NCI-H1417 treated with DMSO at 0.1 percent for 48 hours (cell line): ENCODE measurements around the gene FES.
"Not testable (repeated sequence)": the region's sequence is repeated elsewhere in the genome, so short reads cannot be mapped to it uniquely, and the experiment has no call there.

Experiments
- DNase-seq: peaks from one replicate; lab custom pipeline; 2025; lab: John Stamatoyannopoulos, UW

FES gene

DNA sequence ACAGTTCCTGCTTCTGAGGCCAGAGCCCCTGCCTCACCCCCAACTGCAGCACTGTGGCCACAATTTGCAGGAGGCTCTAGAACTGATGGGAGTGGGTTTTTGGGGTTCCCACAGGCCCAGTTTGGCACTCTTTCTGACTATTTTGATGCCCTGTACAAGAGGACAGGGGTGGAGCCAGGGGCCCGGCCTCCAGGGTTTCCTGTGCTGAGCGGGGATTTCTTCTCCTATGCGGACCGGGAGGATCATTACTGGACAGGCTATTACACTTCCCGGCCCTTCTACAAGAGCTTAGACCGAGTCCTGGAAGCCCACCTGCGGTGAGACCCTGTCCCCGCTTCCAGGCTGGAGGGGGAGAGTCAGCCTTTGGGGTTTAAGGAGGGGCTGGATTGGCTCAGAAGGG is 25.7 kb downstream of the FES start:
- no peak for DNase-seq

DNA sequence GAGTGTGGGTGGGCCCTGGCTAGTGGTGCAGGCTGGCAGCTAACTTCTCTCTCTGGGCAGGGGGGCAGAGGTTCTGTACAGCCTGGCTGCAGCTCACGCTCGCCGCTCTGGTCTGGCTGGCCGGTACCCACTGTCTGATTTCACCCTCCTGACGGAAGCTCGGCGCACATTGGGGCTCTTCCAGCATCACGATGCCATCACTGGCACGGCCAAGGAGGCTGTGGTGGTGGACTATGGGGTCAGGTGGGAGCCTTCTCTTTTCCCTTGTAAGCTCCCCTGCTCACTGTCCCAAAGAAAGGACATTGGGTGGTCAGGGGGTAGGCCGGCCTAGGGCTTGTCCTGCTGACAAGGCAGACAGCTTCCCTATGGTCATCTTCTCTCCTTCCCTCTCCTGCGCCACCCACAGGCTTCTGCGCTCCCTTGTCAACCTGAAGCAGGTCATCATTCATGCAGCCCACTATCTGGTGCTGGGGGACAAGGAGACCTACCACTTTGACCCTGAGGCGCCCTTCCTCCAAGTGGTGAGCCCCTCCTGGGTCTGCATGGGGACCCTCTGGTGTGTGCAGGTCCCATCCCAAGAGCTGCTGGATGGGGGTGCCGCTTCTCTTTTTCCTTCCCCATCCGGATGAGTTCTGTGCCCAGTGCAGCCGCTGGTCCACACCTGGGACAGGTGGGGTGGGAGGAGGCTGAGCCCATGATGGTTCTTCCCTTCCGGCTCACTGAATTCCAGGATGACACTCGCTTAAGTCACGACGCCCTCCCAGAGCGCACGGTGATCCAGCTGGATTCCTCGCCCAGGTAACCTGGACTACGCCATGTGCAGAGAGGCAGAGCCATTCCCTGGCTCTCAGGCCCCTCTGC is 26.4 kb downstream of the FES start:
- no peak for DNase-seq

DNA sequence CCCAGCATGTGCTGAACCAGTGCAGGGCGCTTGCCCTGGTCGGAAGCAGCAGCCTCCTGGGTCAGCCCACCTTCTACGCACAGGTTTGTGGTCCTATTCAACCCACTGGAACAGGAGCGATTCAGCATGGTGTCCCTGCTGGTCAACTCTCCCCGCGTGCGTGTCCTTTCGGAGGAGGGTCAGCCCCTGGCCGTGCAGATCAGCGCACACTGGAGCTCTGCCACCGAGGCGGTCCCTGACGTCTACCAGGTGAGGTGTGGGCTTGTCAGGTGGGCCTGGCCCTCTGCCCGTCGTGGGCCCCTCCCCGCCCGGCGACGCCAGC is 27.0 kb downstream of the FES start:
- DNase-seq, result no peak

DNA sequence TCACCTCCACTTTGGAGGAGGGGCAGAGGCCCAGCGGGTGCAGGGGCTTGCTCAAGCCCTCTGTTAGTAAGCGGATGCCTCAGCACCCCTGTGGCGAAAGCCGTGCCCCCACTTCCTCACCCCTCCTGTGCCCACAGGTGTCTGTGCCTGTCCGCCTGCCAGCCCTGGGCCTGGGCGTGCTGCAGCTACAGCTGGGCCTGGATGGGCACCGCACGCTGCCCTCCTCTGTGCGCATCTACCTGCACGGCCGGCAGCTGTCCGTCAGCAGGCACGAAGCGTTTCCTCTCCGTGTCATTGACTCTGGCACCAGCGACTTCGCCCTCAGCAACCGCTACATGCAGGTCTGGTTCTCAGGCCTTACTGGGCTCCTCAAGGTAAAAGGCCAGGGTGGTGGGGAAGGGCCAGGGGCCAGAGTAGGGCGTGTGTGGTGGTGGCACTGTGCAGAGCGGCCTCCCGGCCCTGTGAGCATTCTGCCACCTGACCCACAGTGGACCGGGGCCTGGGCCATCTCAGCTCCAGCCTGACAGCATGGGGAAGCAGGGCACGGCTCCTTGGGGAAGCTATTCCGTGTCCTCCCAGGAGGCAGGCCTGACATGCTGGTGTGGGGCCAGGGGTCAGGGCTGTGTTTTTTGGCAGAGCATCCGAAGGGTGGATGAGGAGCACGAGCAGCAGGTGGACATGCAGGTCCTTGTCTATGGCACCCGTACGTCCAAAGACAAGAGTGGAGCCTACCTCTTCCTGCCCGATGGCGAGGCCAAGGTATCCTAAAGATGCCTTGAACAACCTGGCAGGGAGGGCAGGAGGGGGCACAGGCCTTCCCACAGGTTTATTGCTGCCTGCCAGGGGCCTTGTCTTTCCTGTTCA is 27.8 kb downstream of the FES start:
- no peak for DNase-seq

DNA sequence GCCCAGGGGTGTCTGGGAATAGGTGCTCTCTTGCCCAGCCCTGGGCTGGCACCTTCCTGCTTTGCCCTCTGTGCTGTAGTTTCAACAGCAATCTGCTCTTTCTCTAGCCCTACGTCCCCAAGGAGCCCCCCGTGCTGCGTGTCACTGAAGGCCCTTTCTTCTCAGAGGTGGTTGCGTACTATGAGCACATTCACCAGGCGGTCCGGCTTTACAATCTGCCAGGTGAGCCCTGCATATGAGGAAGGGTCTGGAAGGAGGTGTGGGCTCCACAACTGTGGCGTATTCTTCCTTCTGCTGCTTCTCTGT is 28.4 kb downstream of the FES start:
- no peak for DNase-seq

DNA sequence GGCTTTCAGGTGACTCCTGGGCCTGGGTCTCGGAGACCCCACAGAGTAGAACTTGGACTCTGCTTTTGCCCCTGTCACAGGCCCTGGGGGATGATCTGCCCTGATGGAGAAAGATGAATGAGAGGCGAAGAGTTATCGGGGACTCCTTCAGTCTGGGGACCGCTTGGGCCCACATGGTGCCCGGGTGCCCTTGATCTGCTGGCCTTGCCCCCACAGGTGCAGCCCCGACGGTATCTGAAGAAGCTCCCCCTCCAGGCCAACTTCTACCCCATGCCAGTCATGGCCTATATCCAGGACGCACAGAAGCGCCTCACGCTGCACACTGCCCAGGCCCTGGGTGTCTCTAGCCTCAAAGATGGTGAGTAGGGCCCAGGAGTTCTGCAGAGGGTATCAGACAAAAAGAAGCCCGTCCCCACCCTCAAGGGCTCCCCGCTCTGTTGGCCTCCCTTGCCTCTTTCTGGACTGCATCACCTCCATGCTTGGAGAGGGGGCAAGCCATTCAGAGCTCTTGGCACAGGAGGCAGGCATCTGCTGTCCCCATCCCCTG is 29.2 kb downstream of the FES start:
- no peak for DNase-seq

DNA sequence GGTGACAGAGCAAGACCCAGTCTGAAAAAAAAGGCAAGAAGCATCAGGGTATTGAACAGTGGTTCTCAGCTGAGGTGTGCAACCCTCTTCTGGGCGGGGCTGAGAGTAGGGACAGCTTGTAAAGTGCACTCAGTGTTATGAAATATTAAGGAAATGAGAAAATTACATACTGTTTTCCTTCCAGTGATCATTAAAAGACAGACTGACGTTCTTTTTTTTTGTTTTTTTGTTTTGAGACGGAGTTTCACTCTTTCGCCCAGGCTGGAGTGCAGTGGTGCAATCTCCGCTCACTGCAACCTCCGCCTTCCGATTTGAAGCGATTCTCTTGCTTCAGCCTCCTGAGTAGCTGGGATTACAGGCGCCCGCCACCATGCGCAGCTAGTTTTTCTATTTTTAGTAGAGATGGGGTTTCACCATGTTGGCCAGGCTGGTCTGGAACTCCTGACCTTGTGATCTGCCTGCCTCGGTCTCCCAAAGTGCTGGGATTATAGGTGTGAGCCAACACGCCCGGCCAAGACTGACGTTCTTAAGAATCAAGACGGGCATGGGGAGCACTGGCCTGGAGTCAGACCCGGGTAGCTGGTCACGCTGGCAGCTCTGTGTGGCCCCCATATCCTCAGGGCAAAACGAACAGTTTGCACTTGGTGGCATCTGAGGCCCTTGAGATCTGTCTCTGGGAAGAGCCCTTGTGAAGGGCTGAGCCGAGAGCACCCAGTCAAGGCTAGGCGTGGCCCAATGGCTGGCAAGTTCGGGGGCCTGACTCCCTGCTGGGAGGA is 30.2 kb downstream of the FES start:
- DNase-seq, result no peak

DNA sequence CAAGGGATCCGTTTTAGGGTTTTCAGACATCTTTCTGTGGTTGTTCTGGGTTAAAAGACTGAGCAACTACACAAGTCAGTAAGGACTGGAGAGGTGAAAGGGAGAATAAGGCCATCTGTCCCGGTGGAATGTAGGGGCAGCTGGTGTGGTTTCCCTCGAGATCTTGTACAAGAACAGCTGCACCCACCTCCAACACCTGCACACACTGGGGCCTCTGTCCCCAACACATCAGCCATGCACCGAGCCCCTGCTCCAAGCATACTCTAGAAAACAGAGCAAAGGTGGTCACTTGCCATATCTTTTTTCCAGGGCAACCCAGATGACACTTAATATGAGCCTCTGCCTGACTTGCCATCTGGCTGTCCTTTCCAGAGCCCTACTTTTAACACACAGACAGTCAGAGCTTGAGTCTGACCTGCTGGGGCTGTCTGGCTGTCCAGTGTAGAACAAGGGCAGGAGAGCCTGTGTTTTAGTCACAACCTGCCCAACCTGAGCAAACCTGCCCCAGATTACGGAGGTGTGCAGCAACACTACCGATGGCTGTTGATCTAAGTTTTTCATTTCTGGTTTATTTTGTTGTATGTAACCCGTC is 31.0 kb downstream of the FES start:
- no peak for DNase-seq

DNA sequence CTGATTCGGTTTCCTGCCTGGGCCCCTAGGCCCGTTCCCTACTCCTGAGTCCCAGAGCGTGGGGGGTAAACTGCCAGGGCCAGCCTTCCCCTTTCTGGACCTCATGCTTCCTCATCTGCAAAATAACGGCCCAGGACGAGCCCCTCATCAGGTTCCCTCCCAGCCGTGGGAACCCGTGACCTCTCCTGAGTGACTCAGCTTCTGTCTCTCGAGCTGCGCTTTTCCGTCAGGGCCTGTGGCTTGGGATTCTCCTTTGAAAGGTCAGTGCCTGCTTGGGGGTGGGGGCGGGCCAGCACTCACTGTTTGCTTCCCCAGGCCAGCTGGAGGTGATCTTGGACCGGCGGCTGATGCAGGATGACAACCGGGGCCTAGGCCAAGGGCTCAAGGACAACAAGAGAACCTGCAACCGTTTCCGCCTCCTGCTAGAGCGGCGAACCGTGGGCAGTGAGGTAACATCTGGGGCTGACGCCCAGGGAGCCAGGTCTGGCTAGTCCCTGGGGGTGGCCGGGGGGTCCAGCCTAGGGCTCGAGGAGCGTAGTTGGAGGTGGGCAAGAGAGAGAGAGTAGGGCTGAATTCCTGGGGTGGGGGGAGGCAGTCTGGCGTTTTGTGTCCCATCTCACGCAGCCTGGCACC is 31.6 kb downstream of the FES start:
- DNase-seq, result no peak

DNA sequence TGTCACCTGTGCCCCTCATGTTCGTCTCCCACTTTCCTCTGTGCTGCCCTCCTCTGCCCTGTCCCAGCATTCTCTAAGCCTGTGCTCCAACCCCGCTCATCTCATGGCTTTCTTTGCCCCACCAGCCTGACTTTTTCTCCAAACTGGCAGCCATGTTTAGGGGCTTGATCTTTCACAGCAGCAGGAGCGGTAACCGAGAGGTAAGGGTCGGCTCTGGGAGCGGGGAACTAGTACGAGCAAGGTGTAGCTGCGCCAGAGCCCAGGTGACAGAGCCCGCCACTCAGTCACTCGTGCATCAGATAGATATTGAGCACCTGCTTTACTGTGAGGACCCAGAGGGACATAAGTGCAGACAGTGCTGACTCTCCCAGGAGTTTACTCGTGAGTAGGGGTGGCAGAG is 32.2 kb downstream of the FES start:
- no peak for DNase-seq

DNA sequence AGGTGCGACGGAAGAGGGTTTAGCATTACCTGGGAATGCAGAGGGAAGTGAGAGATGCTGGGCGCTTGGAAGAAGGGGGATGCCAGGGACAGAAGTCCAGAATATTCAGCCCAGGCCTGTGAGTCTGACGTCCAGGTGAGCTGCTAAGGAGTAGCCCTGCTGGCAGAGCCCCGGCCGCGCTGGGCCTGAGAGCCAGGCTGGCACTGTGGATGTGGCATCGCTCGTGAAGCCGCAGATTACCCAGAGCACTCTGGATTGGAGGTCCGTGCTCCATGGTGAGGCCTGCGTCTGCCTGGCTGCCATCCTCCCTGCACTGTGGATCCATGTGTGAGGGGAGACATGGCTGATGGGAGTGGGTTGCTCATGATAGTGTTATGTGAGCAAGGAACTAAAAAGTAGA is 33.3 kb downstream of the FES start:
- no peak for DNase-seq

DNA sequence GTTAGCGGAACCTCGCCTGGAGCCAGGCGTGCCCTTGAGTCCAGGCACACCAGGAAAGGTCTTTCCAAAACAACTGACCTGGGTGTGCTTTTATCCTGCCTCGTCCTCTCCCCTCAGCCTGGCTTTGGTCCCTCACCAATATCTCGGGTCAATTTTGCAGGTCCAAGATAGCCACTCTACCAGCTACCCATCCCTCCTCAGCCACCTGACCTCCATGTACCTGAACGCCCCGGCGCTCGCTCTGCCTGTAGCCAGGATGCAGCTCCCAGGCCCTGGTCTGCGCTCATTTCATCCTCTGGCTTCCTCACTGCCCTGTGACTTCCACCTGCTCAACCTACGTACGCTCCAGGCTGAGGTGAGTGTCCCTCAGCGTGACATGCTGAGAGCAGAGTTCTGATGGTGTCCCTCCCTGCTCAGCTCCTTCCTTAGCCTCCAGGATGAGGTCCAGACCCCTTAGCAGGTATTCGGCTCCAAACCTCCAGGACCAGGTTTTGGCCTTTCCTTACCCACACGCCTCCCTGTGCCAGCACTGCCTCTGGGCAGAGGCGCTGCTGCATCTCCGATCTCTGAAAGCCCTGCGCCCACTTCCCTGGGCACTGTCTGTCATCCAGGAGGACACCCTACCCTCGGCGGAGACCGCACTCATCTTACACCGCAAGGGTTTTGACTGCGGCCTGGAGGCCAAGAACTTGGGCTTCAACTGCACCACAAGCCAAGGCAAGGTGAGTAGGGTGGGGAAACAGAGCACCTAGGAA is 33.9 kb downstream of the FES start:
- no peak for DNase-seq

DNA sequence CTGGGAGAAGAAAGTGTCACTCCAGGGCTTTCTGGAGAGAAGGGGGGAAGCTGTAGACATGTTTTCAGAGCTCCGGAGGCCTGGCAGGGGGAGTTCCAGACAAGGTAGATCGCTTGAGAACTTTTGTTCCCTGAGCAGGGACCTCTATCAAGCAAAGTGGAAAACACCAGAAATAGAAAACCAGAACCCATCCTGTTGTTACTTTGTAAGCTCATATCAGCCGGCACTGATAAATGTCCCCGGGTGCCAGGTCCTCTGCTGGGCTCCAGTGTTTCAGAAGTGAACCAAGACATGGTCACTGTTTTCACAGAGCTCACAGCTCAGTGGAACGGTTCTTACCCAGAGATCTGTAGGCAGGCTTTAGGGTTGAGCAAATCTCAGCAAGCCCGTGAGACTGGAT is 34.5 kb downstream of the FES start:
- no peak for DNase-seq

DNA sequence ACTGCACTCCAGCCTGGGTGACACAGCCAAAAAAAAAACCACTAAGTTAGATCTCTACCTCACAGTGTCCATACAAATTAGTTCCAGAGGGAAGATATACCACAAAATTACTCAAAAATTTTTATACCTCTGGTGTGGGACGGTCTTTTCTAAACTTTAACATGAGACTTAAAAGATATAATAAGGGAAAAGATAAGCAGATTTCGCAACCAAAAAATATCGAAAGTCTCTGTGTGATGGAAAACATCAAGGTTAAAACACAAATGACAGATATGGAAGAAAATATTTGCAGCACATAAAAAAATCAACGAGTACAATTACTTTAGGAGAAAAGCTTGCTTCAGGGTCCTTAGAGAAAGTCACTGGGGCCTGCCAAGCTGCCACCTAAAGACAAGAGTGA is 37.6 kb downstream of the FES start:
- DNase-seq, result no peak

DNA sequence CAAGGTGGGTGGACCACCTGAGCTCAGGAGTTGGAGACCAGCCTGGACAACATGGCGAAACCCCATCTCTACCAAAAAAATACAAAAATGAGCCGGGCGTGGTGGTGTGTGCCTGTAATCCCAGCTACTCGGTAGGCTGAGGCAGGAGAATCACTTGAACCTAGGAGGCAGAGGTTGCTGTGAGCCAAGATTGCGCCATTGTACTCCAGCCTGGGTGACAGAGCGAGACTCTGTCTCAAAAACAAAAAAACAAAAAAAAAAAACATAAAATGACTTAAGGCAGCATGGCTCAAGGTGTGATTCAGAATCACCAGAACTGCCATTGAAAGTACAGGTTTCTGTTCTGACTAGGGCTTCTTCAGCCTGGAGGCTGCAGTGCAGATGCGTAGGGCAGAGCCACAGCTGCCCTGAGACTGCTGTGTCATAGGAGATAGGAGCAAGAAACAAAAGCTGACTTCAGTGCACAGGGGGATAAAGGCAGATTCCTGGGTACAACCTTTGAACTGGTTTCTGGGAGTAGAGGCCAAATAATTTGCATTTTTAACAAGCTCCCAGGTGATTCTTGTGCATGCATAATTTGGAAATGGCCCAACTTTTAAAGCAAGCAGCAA is 38.5 kb downstream of the FES start:
- not testable (repeated sequence) for DNase-seq

DNA sequence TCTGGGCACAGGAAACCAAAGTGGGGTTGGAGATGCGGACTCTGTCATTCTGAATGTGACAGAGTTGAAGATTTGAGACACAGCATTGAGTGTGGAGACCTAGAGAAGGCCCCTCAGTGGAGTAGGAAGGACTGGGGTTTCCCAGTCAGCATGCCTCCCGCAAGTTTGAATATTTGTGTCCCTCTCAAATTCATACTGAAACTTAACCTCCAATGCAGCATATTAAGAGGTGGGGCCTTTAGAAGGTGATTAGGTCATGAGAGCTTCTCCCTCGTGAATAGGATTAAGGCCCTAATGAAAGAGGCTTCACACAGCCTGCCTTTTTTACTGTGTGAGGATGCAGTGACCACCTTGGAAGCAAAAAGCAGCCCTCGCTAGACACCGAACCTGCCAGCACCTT is 40.1 kb downstream of the FES start:
- DNase-seq, result no peak

DNA sequence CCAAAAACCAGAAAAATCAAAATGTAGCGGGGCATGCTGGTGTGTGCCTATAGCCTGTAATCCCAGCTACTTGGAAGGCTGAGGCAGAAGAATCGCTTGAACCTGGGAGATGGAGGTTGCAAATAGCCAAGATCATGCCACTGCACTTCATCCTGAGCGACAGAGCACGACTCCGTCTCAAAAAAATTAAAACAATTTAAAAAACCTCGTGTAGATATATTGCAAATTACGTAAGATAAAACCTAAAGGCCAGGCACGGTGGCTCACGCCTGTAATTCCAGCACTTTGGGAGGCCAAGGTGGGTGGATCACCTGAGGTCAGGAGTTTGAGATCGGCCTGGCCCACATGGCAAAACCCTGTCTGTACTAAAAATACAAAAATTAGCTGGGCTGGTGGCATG is 42.5 kb downstream of the FES start:
- DNase-seq, result not testable (repeated sequence)

DNA sequence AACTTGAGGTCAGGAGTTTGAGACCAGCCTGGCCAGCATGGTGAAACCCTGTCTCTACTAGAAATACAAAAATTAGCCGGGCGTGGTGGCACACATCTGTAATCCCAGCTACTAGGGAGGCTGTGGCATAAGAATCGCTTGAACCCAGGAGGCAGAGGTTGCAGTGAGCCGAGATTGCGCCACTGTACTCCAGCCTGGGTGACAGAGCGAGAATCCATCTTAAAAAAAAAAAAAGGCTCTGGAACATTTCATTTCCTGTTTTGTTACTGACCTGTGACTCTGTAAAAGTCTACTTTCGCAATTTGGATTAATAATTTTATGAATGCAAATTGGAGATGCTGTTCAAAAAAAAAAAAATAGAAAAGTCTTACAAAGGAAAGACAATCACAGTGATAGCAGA is 43.8 kb downstream of the FES start:
- DNase-seq, result not testable (repeated sequence)

DNA sequence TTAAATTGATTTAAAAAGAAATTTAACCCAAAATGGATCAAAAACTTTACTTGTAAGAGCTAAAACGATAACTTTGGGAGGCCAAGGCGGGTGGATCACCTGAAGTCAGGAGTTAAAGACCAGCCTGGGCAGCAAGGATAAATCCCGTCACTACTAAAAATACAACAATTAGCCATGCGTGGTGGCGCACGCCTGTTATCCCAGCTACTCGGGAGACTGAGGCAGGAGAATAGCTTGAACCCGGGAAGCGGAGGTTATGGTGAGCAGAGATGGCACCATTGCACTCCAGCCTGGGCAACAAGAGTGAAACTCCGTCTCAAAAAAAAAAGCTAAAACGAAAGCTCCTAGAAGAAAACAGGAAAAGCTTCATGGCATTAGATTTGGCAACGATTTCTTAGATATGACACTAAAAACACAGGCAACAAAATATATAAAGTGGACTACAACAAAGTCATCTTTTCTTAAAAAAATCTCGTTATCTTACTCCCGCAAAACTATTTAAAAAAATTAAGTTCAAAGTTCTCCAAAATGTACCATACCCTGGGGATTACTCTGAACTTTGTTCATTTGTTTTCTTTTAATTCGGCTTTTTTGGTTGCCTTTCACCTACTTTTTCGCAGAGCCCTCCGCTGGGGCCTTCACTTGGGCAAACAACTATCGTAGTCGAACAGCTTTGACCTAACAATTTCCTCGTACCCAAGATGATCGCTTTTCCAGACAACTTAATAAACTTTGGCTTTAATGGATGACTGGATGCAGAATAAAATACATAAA is 45.1 kb downstream of the FES start:
- DNase-seq, result no peak
